Heart left ventricle (tissue), 16 donors: ENCODE results near the gene MAP3K4. TPM values are rescaled to one million over a fixed set of nuclear protein-coding genes. Genes with fewer than 3 reads are reported as not detected.

Experiments used
- ATAC-seq, 4 donors: fragments of 200-7000 bp; cut with Tn5 transposase; one replicate each; pipeline ENCODE4 v1.9.1; 2020 to 2022; ENCODE audit warnings: moderate library complexity in 4 of 4, mild to moderate bottlenecking in 3 of 4, moderate number of reproducible peaks in 1 of 4
- DNase-seq, 5 donors: peaks; one replicate each; pipeline ENCODE4 v3.0.0-alpha.2; 2020
- H3K27ac ChIP-seq, 12 donors: fragments of 200-600 bp; sonication (generic) in 4 of 12; one replicate each; pipeline versions ENCODE4 v1.5.0 to v1.8.0; 2016 to 2022; ENCODE audit warnings: mild to moderate bottlenecking in 2 of 12
- H3K27me3 ChIP-seq, 9 donors: fragments of 200-600 bp; sonication (generic) in 2 of 9; one replicate each; pipeline versions ENCODE4 v1.5.1 to v1.8.0; 2016 to 2022; ENCODE audit warnings: mild to moderate bottlenecking in 3 of 9
- H3K36me3 ChIP-seq, 9 donors: fragments of 200-600 bp; sonication (generic) in 2 of 9; one replicate each; pipeline versions ENCODE4 v1.5.0 to v1.8.0; 2018 to 2022; ENCODE audit warnings: mild to moderate bottlenecking in 2 of 9
- H3K4me1 ChIP-seq, 12 donors: fragments of 200-600 bp; sonication (generic) in 4 of 12; one replicate each; pipeline versions ENCODE4 v1.5.0 to v1.8.0; 2016 to 2022; ENCODE audit warnings: mild to moderate bottlenecking in 3 of 12
- H3K4me3 ChIP-seq, 12 donors: fragments of 200-600 bp; sonication (generic) in 4 of 12; one replicate each; pipeline versions ENCODE4 v1.5.0 to v1.8.0; 2017 to 2022; ENCODE audit warnings: mild to moderate bottlenecking in 9 of 12, moderate library complexity in 4 of 12
- H3K9me3 ChIP-seq, 12 donors: fragments of 200-600 bp; sonication (generic) in 4 of 12; one replicate each; pipeline versions ENCODE4 v1.5.0 to v1.8.0; 2016 to 2022; ENCODE audit warnings: mild to moderate bottlenecking in 1 of 12
- CTCF ChIP-seq, 12 donors: fragments of 200-600 bp; sonication (generic) in 4 of 12; IDR thresholded peaks; one replicate each; pipeline versions ENCODE4 v1.5.0 to v1.8.0; 2018 to 2022; ENCODE audit warnings: antibody characterized with exemption in 12 of 12, mild to moderate bottlenecking in 5 of 12
- POLR2A ChIP-seq, 2 donors: fragments of 450-650 bp; IDR thresholded peaks; one replicate each; pipeline ENCODE4 v1.6.1; 2017; ENCODE audit warnings: antibody characterized with exemption in 2 of 2, mild to moderate bottlenecking in 2 of 2, moderate library complexity in 2 of 2
- WGBS, 4 donors: extraction: QIAGEN DNeasy Blood & Tissue Kit in 2 of 4; methylation state at CpG; one replicate each; pipeline versions ENCODE4 v1.1.5 to v1.1.7; 2013 to 2018; 5-methylcytosine and 5-hydroxymethylcytosine counted together
- intact Hi-C, 10 donors: fragments of 100-400 bp; cut with DNase I; formaldehyde crosslinking; loops; one replicate each; pipeline versions ENCODE4 v1.11.1 to v1.14.2; 2022
- polyA plus RNA-seq, 2 donors: library from polyadenylated mRNA; stranded (reverse); fragments of 200-250 nt; gene quantifications; one replicate each; pipeline ENCODE4 v1.2.3, GENCODE V29; 2013
- total RNA-seq, 9 donors: library from RNA; depleted of rRNA in 2 of 9; stranded (reverse); fragments of >200 nt in 2 of 9; fragmentation: NEBNext Ultra II Directional in 3 of 9; extraction: Animal tissue kit (Norgen Biotek cat#: 25700) in 3 of 9; gene quantifications; one replicate each; pipeline versions ENCODE4 v1.1.0 to v1.2.4, GENCODE V29; 2016 to 2023
- donor health status: ischemic (EF 13 %, LVEDD 7.1; RV severe dilation, severe dysfunction).
- donor health status: healthy with polysubstance abuse.
- donor health status: DM: no; HTN: yes; CAD: no.
- donor health status: DM: no; HTN: no; CAD: no.
- donor health status: ischemic (EF 25% LVEDD 6.9; RV normal size, moderate dysfunction).
- donor health status: ischemic (EF 25% LVEDD 5.7; RV mildly dilated, moderate dysfunction).
- donor health status: healthy.
- donor health status: DM: yes; HTN: yes; CAD: no.
- donor health status: ischemic (EF 35%, LVEDD 5.7; RV mildly dilated, moderate dysfunction).
- donor health status: nonischemic (EF 11% LVEDD 7.7; RV severe dilation, severe dysfunction).
- donor health status: DM: yes; HTN: yes; CAD: no.
- donor health status: PGD.
- donor health status: ischemic (EF 29% LVEDD 5.4; RV normal size, mild dysfunction).
- donor health status: nonischemic (EF 23%, LVEDD 6.1; RV moderate dilation, normal function).

MAP3K4 gene
- total and polyA plus RNA-seq, 11 donors: 9.2 to 39.1 (median 28.4) TPM

GRCh38 chr6:161011492-161012480 lies 20.2 kb downstream of the MAP3K4 start:
- H3K36me3 ChIP-seq: no peaks in the 10 kb centered on the region
- ATAC-seq (peak; percentile 20 to 76 (median 64)), DNase-seq (no peak)
- H3K4me1 ChIP-seq: peaks cover 10 to 55% (median 39%) of the 10 kb centered on the region in 12 donors
- H3K9me3 ChIP-seq: no peaks in the 10 kb centered on the region
- 37 to 43% (median 38%) methylated on average over 8 of the region's 8 CpGs for WGBS, 4 donors
- no peaks in the 10 kb centered on the region for H3K27me3 ChIP-seq
- no peak overlapping the region for H3K4me3 ChIP-seq
- intact Hi-C loops: no loop called here
- TF ChIP-seq POLR2A (IDR thresholded peaks at IDR 0.05) (no peak), CTCF (IDR thresholded peaks at IDR 0.05) (no peak)
- H3K27ac ChIP-seq: peak overlapping the region in 9 of 12 donors; percentile 1 to 51 (median 40)

GRCh38 chr6:161013695-161014094 lies 22.1 kb downstream of the MAP3K4 start:
- TF ChIP-seq CTCF (IDR thresholded peaks at IDR 0.05) (no peak), POLR2A (IDR thresholded peaks at IDR 0.05) (no peak)
- H3K4me1 ChIP-seq: peaks cover 10 to 65% (median 41%) of the 10 kb centered on the region in 12 donors
- intact Hi-C loops: no loop called here
- no peak overlapping the region for H3K27ac ChIP-seq
- H3K9me3 ChIP-seq: no peaks in the 10 kb centered on the region
- ATAC-seq (peak in 1 of 4 donors; percentile 48), DNase-seq (no peak)
- no peaks in the 10 kb centered on the region for H3K36me3 ChIP-seq
- no peak overlapping the region for H3K4me3 ChIP-seq
- 81 to 94% (median 86%) methylated on average over 4 of the region's 4 CpGs for WGBS, 4 donors
- no peaks in the 10 kb centered on the region for H3K27me3 ChIP-seq

GRCh38 chr6:161017766-161018564 lies 26.4 kb downstream of the MAP3K4 start:
- no peaks in the 10 kb centered on the region for H3K36me3 ChIP-seq
- no peak for ATAC-seq

More at GRCh38 chr6:161017766-161018564, 26.4 kb downstream of the MAP3K4 start:
- TF ChIP-seq CTCF (IDR thresholded peaks at IDR 0.05) (no peak), POLR2A (IDR thresholded peaks at IDR 0.05) (no peak)
- DNase-seq: no peak
- no peak overlapping the region for H3K27ac ChIP-seq
- intact Hi-C loops: no loop called here
- H3K4me1 ChIP-seq: peaks cover 0 to 39% (median 13%) of the 10 kb centered on the region in 12 donors
- no peak overlapping the region for H3K4me3 ChIP-seq
- no peaks in the 10 kb centered on the region for H3K9me3 ChIP-seq
- no peaks in the 10 kb centered on the region for H3K27me3 ChIP-seq
- 81 to 86% (median 84%) methylated on average over 5 of the region's 5 CpGs for WGBS, 4 donors
